Activated CD4-positive, CD25-positive, alpha-beta regulatory T cell treated with anti-CD3 and anti-CD28 coated beads, Interleukin-2, amount 50 U/mL, for 72 hours (primary cell): ENCODE results near the gene BICC1.

Source experiments
- DNase-seq: peaks from one replicate; pipeline ENCODE4 v3.0.0; 2021

BICC1 gene

DNA sequence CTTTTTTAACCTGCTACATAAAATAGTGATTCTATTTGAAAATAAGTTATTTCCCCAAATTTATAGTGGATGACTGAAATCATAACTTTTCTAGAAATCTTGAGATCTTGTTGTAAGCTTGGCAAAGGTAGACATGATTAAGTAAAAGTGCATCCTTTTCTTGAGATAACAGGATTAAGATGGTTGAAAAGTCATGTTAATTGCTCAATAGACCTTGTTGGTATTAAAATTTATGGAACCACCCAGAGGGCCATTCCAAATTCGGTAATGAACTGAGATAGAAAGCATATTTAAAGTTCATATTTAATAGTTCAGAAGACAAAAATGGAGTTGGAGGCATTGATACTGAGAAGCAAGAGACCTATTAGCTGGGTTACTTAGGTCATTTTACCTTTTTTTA is 139.1 kb downstream of the BICC1 start:
- DNase-seq, result no peak

DNA sequence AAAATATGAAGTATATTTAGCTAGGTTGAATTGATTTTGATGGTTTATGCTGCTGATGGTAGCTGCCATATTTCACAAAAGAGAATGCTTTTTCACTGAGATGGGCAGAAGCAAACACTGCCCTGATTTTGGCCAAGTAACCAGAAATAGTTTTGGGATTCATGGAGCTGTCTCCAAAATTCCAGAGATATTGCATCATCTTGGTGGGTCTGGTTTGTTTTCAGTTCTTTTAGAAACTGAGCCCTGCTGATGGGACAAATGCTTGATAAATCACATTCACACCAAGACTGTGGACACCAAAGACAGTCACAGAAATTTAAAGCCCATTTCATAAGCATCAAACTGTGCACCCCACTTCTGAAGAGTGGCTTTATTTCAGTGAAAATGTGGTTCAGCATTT is 140.5 kb downstream of the BICC1 start:
- no peak for DNase-seq

DNA sequence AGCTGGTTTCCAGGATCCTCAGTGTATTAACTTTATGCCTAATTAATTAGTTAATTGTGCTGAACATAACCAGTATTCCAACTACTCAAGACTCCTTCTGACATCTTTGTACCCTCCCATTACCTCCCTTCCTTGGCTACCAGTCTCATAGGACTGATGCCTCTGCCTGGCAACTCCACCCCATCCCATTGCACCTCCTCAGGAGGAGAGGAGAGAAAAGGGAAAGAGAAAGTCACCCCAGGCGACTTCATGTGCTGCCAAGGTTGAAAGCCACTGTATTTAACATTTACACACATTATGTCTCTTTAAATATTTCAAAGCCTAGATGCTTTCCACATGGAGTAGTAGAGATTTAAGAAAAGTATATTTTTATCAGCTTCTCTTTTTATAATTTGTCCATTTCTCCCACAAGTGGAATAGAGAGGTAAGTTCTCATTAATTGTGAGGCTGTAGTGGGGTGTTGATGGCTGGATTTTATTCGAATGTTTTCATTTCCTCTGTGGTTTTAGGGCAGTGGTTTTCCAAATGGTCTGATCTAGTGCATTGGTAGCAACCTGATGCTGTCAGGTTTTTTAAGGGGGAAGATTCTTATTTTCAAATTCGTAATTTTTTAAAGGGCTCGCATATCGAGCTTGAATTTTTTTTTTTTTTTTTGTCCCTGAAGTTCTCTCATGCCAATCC is 148.0 kb downstream of the BICC1 start:
- DNase-seq, result no peak

DNA sequence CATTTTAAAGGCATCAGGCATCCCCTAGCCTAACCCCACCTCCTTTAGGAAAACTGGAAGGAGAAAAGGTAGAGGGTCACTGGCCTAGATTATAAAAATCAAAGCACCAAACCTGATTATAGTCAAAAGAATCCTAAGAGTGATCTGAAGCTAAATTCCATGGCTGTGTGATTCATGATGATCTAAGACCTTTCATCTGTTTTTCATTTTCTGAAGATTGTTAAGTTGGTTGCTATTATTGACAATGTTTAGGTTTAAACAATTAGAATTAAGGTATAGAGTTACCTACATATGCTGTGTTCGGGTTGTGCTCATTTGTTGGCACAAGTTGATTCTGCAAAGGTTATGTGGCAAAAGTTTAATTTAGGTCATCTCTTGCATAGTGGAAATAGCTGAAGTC is 148.7 kb downstream of the BICC1 start:
- DNase-seq, result no peak

DNA sequence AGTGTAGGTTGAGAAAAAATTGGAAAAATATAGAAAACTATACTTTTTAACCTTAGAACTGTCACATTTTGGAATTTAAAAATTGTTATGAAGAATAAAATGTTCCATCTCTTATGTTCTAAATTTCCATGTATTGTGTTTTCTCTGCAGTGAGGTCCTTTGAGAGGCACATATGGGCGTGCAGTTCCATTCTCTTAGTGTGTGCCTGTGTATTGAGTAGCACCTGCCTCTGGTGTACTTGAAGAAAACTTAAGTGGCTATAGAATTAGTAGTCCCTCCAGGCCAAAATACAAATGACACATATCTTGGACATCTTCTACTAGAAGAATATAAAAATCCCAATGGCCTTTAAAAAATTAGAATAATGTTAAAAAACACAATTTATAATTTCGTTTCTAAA is 149.2 kb downstream of the BICC1 start:
- no peak for DNase-seq

DNA sequence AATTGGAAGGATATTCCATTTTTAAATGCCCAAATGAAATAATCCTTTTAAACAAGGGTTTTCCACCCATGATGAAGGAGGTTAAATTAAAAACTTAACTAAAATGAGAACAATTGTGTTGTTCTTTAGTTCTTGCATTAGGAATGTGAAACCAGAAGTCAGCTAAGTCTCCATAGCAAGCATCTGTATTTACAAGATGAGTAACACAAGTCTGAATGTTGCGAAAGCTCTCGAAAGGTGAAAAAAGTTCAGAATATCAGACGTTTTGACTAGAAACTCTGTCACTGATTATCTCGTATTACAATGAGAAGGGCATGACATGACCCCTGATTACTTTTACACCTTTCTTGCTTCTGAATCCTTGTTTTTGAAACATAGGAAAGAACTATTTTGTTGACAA is 149.6 kb downstream of the BICC1 start:
- DNase-seq, result no peak

DNA sequence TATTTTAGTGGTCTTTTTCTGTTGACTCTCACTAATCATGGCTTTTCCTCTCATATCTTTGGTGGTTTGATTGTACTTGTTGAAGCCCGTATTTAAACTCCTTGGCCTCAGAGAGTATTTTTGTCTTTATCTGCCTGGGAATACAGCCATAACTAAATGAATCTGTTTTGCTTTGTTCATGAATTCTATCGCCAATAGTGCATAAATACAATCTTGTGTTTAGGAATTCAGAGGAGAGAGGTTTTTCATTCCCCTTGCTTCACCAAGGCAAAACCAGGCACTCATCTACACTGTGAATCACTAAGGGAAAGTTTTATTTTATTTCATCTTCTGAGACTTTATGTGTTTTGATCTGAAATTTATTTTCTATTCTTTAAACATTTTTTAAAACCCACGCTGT is 152.7 kb downstream of the BICC1 start:
- no peak for DNase-seq

DNA sequence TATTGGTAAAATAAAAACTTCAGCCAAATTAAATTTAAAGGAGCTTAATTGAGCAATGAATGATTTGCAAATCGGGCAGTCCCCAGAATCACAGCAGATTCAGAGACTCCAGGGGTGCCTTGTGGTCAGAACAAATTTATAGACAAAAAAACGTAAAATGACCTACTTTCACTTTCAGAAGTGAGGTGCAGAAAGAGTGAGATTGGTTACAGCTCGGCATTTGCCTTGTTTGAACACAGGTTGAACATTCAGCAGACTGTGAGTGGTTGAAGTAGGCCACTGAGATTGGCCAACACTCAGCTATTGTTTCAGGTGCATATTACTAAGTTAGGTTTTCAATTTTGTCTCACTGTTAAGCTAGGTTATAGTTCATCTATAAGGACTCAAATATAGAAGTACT is 153.4 kb downstream of the BICC1 start:
- DNase-seq, result no peak

DNA sequence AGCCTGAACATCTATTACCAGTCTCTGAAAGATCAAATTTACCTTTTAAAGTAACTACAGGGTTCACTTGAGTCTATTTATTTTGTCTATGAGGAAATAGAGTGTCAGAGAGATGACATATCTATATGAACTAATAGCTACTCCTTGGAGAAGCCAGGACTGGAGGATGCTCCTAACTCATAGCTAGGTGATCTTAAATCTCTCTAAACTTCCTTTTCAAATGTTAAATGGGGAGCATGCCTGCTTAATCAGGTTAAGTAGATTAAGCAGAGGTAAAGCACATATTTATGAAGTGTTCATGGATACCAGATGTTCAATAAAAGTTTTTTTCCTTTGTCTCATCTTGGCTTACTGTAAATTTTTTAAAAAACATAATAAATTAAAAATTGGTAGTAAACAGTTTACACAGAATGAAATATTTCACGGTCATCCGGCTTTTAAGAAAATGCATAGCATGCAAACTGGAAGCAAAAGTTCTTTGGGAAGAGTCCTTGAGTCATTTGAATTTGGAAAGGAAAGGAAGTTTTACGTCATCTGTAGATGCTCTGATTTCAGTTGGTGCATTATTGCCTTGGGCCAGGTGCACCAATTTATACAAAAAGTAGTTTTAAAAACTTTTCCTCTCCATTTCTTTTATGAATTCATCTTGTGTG is 155.1 kb downstream of the BICC1 start:
- DNase-seq, result no peak

DNA sequence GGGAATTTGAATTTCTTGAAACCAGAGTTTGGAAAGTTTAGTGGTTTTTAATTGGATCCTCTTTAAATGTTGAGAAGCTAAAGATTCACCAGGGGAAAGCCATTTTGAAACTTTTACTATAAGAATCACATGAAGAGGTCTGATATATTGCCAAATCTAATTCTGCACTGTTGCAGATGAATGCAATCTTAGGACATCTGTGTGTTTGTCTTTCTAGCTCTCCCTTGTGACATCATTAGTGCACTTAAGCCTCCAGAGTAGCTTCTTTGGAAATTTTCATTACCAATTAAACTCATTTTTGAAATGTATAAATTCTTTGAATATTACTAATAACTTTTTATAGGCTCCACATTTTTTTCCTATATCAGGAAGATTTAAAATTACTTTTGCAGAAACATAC is 160.2 kb downstream of the BICC1 start:
- DNase-seq, result no peak

DNA sequence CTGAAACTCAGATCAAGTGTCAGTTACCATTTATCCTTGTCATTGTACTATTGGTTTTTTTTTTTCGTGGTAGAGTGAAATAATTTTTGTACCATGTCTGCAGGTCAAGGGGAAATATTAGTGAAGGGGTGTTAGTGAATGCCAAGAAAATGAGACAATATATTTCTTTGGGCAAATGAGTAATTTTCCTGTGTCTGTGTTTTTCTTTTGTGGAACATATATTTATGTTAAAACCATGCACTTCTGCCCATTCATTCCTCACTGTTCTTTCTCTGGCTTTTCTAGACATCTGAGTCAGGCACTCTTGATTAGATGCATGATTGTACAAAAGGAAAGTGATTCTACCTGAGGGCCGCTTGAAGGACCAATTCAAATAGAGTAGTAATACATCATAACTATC is 161.6 kb downstream of the BICC1 start:
- no peak for DNase-seq

DNA sequence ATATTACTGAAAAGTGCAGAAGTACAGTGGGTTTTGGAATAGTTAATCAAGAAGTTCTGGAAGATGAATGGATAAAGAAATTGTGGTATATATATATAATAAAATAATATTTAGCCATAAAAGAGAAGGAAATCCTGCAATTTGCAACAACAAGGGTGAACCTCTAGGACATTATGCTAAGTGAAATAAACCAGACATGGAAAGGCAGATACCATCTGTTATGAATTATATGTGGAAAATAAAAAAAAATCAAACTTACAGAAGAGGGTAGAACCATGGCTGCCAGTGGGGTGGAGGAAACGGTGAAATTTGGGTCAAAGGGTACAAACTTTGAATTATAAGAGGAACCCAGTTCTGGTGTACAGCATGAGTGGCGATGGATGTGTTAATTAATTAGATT is 162.6 kb downstream of the BICC1 start:
- no peak for DNase-seq

DNA sequence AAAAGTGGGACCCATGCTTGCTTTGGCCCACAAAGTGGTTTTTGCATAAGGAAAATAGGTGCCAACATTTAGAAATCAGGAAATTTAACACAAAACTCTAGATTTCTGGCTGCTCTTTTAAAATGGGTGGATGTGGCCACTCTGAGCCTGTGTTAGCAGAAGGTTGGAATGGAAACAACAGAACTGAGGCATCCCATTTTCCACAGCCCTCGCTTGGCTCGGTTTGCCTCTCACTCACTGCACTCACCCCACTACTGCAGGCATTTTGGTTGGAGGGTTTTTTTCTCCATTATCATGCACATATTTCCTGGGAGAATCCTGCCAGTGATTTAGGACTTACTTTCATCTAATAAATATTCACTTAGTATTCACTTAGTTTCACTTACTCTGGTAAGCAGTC is 178.9 kb downstream of the BICC1 start:
- no peak for DNase-seq

DNA sequence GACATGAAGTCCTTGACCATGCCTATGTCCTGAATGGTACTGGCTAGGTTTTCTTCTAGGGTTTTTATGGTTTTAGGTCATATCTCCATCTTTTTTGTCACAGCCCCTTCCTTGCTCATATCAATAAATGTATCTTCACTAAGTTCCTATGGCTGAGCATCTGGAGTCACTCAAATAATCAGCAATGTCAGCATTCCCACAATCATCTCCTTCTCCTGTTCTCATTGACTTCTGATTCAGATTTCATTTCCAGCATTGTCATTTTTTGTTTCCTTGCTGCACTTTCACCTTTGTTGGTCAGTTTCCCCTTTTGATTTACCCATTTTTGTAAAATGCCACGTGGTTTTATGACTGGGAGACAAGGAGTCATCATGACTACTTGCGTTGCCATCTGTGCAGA is 181.2 kb downstream of the BICC1 start:
- no peak for DNase-seq

DNA sequence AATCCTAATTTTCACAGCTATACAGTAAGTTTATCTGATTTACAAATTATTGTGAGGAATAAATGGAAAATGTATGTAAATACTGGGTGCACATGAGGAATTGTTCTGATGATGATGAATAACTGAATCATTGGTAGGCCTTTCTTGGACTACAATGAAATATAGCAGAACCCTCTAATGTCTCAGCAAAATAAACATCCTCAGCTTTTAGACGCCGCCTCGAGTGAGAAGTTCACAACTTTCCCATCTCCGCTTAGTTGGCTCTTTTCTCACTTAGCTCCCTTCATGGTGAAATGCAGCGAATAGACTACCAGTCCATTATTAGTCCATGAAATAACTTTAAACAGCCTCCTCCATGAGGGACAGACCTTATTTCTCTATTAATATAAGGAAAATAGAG is 182.3 kb downstream of the BICC1 start:
- DNase-seq, result no peak

DNA sequence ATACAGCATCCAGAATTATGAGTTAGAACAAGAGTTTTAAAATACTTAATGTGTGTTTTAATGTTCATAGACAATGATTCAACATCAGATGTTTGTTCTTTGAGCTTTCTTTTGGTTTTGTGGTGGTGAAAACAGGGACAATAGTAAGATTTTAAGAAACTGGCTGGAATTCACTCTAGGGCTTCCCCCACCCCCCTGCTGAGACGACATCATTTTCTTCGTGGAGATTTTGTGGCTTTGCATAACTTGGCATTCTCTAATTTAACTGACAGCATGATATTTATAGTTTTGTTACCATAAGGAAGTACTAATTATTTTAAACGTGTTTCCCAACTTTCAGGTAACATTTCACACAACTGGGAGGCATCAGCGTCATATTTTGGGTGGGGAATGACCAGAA is 184.1 kb downstream of the BICC1 start:
- no peak for DNase-seq

DNA sequence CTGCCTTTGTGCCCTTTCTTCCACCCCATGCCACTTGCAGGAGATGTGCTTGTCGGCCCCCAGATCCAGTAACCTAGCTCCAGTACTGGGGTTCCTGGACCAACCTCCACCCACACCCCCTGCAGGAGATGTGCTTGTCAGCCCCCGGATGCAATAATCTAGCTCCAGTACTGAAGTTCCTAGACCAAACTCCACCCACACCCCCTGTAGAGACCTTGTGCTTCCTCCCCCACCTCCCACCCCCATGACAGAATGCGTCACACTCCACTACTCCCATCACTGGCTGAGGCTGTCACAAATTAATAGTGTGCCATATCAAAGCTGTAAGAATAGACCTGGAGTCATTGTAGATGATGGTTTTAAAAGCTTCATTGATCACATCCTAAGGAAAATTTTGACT is 185.0 kb downstream of the BICC1 start:
- no peak for DNase-seq

DNA sequence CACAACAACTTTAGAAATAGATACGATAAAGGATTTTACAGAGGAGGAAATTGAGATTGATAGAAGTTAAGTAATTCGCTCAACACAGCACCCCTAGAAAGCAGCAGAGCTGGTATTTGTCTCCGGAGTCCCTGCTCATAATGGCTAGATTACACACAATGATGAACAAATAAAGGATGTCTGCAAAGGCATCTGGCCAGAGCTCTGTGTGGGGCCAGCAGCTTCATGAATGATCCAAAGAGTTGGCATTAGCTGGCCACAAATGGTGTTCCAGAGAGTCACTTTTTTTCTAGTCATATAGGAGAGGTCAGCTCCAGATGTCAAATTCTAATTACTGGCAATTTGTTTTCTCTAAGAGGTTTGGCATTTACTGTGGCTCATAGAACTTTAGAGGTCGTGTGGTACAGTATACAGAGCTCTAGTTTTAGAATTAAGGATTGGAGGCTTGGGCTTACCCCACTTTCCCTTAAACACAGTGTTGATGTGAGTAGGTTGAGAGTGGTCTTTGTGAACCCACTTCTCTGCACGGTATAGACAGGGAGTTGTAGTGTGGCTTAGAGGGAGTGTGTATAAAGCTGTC is 186.2 kb downstream of the BICC1 start:
- DNase-seq, result no peak

DNA sequence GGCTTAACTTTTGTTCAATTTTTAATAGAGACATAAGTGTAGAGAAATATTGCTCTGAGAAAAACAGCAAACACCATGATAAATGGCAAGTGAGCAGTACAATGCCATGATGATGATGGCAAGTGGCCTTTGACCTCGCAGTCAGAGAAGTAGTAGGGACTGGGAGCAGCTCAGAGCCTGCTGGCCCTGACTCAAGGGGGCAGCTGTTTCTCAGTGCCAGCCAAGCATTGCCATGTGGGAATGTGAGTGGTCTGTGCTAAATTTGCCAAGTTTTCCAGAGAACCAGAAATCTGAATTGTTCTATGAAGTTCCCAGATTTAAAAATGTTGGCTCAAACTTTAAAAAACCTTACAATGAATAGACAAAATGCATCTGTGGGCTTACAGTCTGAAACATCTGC is 187.9 kb downstream of the BICC1 start:
- no peak for DNase-seq

DNA sequence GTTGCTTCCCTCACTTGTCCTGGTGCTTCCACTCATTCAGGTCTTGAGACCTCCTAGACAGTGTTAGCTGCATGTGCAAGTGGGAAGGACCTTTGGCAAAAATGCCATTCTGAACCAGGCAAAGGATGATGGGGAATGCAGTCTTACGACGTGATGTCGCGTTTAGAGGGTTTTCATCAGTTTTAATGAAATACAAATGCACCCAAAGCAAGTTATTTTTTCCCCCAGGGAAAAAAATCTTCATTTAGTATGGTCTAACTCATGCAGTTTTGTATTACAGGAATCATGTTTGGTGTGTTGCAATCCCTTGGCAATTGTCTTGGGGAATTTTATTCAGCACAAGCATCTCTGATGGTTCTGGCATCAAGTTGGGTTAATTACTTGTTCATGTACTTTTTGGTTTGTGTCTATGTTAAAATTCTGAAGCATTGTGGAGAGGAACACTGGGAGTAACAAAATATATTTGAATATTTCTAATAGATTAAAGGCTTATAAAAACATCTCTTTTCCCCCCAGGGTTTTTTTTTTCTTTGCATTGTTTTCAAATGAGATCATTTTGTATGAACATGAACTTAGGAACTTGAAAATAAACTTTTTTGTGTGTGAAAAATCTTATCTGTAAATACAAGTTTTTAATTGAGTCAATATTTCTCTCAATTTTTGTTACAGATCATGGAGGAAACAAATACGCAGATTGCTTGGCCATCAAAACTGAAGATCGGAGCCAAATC is 188.9 kb downstream of the BICC1 start:
- no peak for DNase-seq

DNA sequence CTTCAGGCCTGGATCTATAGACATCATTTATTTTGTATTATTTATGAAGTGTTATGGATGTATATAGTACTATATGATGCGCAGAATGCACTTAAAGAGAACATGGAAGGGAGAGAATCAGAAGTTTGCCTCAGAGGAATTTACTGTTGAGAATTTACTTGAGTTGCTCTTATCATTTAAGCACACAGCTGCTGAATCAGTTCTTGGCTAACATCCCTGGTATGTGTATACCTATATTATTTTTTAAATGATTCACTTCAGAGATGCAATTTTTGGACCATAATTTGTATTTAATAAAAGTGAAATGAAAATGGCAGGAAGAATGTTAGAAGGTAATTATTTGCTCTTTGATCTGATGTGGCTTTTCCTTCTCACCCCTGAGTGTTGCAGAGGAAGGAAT is 191.6 kb downstream of the BICC1 start:
- no peak for DNase-seq

DNA sequence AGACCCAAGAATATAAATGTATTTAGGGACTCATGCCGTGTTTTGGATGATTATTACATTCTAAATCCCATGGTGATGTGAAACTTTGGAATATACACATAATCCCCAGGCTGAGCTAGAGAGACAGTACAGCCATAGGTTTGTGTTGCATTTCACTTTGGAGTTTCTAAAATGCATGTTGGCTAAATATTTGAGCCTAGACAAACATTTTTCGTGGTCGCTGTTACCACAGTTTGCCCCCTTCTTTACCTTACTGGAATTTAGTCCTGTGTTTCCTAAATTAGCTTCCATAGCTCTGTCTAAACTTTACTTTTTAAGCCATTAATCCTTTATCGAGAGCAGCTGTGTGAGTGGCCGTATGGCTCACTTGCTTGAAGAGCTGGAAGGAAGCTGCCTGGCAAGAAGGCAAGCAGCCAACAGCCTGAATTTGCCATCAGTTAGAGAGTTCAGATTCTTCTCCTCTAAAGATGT is 192.0 kb downstream of the BICC1 start:
- no peak for DNase-seq

DNA sequence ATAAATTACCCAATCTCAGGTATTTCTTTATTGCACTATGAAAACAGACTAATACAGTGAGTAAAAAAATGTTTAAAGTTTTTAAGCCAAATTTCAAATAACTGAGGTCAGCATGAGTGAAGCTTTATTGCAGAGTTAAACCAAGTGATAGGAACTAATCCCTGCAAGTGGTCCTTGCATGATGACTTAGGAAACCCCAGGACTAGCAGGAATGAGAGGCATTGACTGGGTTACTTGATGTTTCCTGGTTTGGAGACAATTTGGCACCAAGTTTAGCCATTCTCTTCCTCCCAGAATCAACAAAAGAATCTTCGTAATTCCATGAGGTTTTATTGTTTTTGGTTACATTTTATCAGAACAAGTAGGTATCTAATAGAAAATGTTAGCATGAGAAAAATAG is 194.2 kb downstream of the BICC1 start:
- DNase-seq, result no peak

DNA sequence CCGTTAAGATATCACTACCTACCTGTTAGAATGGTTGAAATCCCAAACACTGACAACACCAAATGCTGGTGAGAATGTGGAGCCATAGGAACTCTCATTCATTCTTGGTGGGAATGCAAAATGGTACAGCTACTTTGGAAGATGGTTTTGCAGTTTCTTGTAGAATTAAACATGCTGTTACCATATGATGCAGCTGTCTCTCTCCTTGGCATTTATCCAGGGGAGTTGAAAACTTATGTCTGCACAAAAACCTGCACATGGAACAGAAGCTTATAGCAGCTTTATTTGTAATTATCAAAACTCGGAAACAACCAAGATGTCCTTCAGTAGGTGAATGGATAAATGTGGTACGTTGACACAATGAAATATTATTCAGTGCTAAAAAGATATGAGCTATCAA is 199.5 kb downstream of the BICC1 start:
- DNase-seq, result no peak
